Measurements from ENCODE around the gene TMEM69.

DNA sequence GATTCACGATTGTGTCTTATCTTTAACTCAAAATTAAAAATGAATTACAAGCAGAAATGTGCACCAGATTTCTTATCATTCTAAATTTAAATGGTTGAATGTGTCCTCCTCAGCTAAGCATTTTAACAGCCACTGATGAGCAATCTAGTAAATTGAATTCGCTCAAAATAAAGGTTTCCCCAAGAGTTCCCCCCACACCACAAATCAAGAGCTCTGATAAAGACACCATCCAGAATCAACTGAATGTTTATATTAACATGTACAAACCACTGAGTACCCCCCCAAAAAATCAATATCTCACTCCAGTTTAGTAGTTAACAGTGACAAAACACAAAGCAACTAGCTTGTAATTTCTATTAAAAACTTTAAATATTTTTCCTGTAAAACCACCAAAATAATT lies 3.6 kb upstream of the TMEM69 start:
- TF ChIP-seq CTCF (IDR thresholded peaks at IDR 0.05) (no peak), POLR2A (IDR thresholded peaks at IDR 0.05) (no peak)
